ENCODE results near the gene FOXK1.

FOXK1 gene

GRCh38 chr7:4698707-4699275, 16.7 kb downstream of the FOXK1 start:
- Histone ChIP-seq H3K79me2 (ENCODE audit: insufficient read depth, low read depth) (peaks cover 97% of the 10 kb centered on the region), H3K36me3 (ENCODE audit: insufficient read depth) (no peaks in the 10 kb centered on the region)

GRCh38 chr7:4699841-4700240, 17.7 kb downstream of the FOXK1 start:
- H3K79me2 ChIP-seq (ENCODE audit: insufficient read depth, low read depth) = peaks cover 97% of the 10 kb centered on the region
- no peak overlapping the region for H3K4me3 ChIP-seq (IDR thresholded peaks at IDR 0.05; ENCODE audit: insufficient read depth, low read depth, low read length)
- no peaks in the 10 kb centered on the region for H3K4me1 ChIP-seq (ENCODE audit: low read depth, poor library complexity, severe bottlenecking)
- no peak overlapping the region for H2AFZ ChIP-seq (ENCODE audit: low read depth)
- H3K27ac ChIP-seq = no peak overlapping the region
- H3K36me3 ChIP-seq (ENCODE audit: insufficient read depth) = no peaks in the 10 kb centered on the region
- no peak for TF ChIP-seq CTCF (conservative IDR thresholded peaks at IDR 0.05; ENCODE audit: low read depth, low read length)
- no peak overlapping the region for H3K9ac ChIP-seq
- peaks cover 1% of the 10 kb centered on the region; the same call in 1 of the 2 replicates for H4K20me1 ChIP-seq (ENCODE audit: insufficient read depth)
- no peaks in the 10 kb centered on the region for H3K27me3 ChIP-seq (ENCODE audit: insufficient read depth, low read depth)
- H3K4me2 ChIP-seq = no peak overlapping the region

More at GRCh38 chr7:4698707-4699275, 16.7 kb downstream of the FOXK1 start:
- no peaks in the 10 kb centered on the region for H3K27me3 ChIP-seq (ENCODE audit: insufficient read depth, low read depth)
- H3K4me1 ChIP-seq (ENCODE audit: low read depth, poor library complexity, severe bottlenecking) = no peaks in the 10 kb centered on the region
- H3K4me3 ChIP-seq (IDR thresholded peaks at IDR 0.05; ENCODE audit: insufficient read depth, low read depth, low read length) = no peak overlapping the region
- no peak overlapping the region for H3K27ac ChIP-seq
- no peak for TF ChIP-seq CTCF (conservative IDR thresholded peaks at IDR 0.05; ENCODE audit: low read depth, low read length)
- H3K4me2 ChIP-seq = no peak overlapping the region
- H4K20me1 ChIP-seq (ENCODE audit: insufficient read depth) = no peaks in the 10 kb centered on the region
- H2AFZ ChIP-seq (ENCODE audit: low read depth) = no peak overlapping the region
- no peak overlapping the region for H3K9ac ChIP-seq

- Histone ChIP-seq H3K9ac (no peak overlapping the region), H3K79me2 (ENCODE audit: insufficient read depth, low read depth) (peaks cover 96% of the 10 kb centered on the region), H4K20me1 (ENCODE audit: insufficient read depth) (peaks cover 4% of the 10 kb centered on the region; the same call in 1 of the 2 replicates), H3K27ac (no peak overlapping the region), H3K36me3 (ENCODE audit: insufficient read depth) (no peaks in the 10 kb centered on the region), H3K4me2 (no peak overlapping the region), H3K4me3 (IDR thresholded peaks at IDR 0.05; ENCODE audit: insufficient read depth, low read depth, low read length) (no peak overlapping the region), H2AFZ (ENCODE audit: low read depth) (no peak overlapping the region), H3K4me1 (ENCODE audit: low read depth, poor library complexity, severe bottlenecking) (no peaks in the 10 kb centered on the region), H3K27me3 (ENCODE audit: insufficient read depth, low read depth) (no peaks in the 10 kb centered on the region)
- no peak for TF ChIP-seq CTCF (conservative IDR thresholded peaks at IDR 0.05; ENCODE audit: low read depth, low read length)
Measured at GRCh38 chr7:4700577-4701235, 18.6 kb downstream of the FOXK1 start.

- Histone ChIP-seq H3K4me2 (no peak overlapping the region), H3K4me3 (IDR thresholded peaks at IDR 0.05; ENCODE audit: insufficient read depth, low read depth, low read length) (no peak overlapping the region), H3K9ac (no peak overlapping the region), H2AFZ (ENCODE audit: low read depth) (no peak overlapping the region), H4K20me1 (ENCODE audit: insufficient read depth) (peaks cover 4% of the 10 kb centered on the region; the same call in 1 of the 2 replicates), H3K27me3 (ENCODE audit: insufficient read depth, low read depth) (no peaks in the 10 kb centered on the region), H3K4me1 (ENCODE audit: low read depth, poor library complexity, severe bottlenecking) (no peaks in the 10 kb centered on the region), H3K79me2 (ENCODE audit: insufficient read depth, low read depth) (peaks cover 94% of the 10 kb centered on the region), H3K36me3 (ENCODE audit: insufficient read depth) (no peaks in the 10 kb centered on the region), H3K27ac (no peak overlapping the region)
- no peak for TF ChIP-seq CTCF (conservative IDR thresholded peaks at IDR 0.05; ENCODE audit: low read depth, low read length)
Measured at GRCh38 chr7:4702961-4703512, 20.9 kb downstream of the FOXK1 start.
